Measurements from ENCODE around the gene WDR62.
"Not testable (repeated sequence)": the region's sequence is repeated elsewhere in the genome, so short reads cannot be mapped to it uniquely, and the experiment has no call there.

The WDR62 gene

DNA sequence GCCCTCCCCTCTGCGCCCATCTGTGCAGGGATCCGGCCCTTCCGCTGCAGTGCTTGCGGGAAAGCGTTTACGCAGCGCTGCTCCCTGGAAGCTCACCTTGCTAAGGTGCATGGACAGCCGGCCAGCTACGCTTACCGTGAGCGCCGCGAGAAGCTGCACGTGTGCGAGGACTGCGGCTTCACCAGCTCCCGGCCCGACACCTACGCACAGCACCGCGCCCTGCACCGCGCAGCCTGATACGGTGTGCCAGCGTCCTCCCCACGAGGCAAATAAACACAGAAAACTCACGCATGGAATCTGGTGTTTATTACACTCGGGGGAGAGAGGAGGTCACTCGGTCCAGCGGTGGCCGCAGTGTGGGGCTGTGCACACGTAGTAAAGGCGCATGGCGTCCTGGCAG lies 58.7 kb downstream of the WDR62 start:
- no peak for DNase-seq

- DNase-seq = no peak
Measured at GRCh38 chr19:36113894-36114720, 59.4 kb downstream of the WDR62 start.

GRCh38 chr19:36114721-36115452 lies 60.2 kb downstream of the WDR62 start, which contains the start of gene POLR2I:
TSS of gene POLR2I (minus strand) at chr19:36114875. CDS start at chr19:36114856, 19 bp downstream.
- peak; percentile 97 for DNase-seq

DNA sequence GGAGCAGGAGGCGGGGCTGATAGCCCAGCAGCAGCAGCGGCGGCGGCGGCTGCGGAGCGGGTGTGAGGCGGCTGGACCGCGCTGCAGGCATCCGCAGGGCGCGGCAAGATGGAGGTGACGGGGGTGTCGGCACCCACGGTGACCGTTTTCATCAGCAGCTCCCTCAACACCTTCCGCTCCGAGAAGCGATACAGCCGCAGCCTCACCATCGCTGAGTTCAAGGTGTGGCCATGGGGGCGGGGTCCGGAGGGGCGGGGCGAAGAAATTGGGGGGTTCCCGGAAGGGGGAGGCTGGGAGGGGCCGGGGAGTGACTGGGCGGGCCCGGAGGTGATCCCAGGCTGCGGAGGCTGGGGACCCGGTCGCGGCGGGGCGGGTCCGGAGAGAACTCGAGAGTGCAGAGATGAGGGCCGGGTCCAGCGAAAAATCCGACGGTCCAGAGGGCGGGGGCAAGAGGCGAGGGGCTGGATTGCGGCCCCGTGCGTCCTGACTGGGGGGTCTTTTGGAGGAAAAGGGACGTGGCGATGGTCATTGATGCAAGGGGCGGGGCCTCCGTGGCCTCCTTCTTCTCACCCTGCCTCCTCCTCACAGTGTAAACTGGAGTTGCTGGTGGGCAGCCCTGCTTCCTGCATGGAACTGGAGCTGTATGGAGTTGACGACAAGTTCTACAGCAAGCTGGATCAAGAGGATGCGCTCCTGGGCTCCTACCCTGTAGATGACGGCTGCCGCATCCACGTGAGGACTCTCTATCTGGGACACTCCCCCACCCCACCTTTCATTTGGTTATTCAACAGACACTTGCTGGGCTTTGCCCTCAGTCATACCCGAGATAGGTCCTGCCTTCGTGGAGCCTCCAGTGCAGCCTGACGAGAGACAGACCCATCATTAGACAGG lies 61.0 kb downstream of the WDR62 start, which contains the start of gene TBCB:
Gene TBCB (plus strand): TSS at position 16 of the 891 bp plus-strand sequence. CDS start 93 bp downstream, at position 109.
- DNase-seq = peak; percentile 89

DNA sequence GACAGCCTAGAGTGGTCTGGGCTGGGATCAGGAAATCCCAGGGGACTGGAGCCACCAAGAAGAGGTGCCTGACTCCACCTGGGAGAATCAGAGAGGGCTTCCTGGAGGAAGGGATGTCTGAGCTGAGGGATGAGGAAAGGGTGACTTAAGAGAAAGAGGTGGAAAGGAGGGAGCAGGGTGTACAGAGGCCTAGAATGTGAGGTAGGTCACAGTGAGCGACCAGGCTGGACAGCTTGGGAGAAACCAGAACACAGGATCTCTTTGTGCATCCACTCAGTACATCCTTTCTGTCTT lies 61.6 kb downstream of the WDR62 start:
- no peak for DNase-seq

DNA sequence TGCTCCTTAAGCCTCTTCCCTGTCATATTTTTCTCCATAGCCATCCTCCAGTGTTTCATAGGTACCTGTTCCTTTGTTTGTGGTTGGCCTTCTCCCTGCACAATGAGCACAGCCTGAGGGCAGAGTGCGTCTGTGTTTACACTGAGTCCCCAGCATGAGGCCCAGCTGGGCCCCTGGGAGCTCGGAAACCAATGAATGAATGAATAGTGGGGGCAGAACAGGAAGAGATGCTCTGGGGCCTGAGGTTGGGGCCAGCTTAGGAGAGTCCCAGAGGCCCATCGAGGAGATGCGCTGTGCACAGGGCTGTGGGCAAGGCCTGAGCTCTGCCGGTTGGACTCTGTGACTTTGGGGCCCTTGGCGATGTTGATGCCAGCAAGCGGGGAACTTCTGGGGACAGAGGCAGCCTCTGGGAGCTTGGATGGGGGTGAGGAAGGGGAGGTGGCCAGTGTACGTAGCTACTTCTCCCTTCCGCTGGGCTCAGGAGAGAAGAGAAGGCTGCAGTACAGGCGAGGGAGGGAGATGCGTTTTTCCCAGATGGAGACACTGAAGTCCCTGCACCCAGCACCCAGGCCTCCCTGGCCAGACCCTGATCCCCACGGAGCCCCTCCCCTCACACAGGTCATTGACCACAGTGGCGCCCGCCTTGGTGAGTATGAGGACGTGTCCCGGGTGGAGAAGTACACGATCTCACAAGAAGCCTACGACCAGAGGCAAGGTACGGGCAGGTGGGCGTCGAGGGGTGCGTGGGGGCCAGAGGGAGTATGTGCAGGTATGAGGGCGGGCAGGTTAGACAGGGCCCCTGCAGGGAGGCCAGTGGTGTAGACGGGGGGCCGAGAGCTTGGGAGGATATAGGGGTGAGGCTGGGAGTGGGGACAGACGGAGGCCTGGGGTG lies 65.6 kb downstream of the WDR62 start:
- DNase-seq = no peak

GRCh38 chr19:36120984-36121358 lies 66.3 kb downstream of the WDR62 start:
- DNase-seq = no peak

GRCh38 chr19:36121486-36122124 lies 66.9 kb downstream of the WDR62 start:
- DNase-seq = no peak

GRCh38 chr19:36125557-36125956 lies 70.9 kb downstream of the WDR62 start:
- DNase-seq = no peak

GRCh38 chr19:36128392-36128736 lies 73.7 kb downstream of the WDR62 start:
- no peak for DNase-seq

DNA sequence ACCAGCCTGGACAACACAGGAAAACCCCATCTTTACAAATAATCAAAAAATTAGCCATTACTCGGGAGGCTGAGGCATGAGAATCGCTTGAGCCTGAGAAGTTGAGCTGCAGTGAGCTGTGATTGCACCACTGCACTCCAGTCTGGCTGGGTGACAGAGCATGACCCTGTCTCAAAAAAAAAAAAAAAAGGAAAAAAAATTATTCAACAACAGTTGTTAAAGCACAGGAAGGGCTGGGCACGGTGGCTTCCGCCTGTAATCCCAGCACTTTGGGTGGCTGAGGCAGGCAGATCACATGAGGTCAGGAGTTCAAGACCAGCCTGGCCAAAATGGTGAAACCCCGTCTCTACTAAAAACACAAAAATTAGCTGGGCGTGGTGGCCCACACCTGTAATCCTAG lies 76.5 kb downstream of the WDR62 start:
- not testable (repeated sequence) for DNase-seq

DNA sequence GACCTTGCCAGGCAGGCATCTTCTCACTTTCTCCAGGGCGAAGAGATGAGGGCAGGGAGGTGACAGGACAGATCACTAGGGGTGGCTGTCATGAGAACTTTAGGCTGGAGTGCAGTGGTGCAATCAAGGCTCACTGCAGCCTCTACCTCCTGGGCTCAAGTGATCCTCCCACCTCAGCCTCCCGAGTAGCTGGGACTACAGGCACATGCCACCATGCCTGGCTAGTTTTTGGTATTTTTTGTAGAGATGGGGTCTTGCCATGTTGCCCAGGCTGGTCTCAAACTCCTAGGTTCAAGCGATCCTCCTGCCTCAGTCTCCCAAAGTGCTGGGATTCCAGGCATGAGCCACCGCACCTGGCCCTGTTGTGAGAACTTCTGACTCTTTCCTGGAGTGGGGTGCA lies 80.2 kb downstream of the WDR62 start:
- DNase-seq = not testable (repeated sequence)

GRCh38 chr19:36136964-36137686 lies 82.4 kb downstream of the WDR62 start:
- DNase-seq = no peak

DNA sequence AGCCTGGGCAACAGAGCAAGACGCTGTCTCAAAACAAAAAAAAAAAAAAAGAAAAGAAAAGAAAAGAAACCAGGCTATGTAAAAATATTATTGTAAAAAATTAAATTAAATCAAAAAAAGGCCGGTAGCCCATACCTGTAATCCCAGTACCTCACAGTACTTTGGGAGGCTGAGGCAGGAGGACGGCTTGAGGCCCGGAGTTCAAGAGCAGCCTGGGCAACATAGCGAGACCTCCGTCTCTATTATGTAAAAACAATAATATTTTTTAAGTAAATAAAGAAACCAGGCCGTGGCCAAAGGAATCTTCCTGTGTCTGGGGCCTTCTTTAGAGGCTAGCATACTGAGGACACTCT lies 84.4 kb downstream of the WDR62 start:
- DNase-seq = no peak

DNA sequence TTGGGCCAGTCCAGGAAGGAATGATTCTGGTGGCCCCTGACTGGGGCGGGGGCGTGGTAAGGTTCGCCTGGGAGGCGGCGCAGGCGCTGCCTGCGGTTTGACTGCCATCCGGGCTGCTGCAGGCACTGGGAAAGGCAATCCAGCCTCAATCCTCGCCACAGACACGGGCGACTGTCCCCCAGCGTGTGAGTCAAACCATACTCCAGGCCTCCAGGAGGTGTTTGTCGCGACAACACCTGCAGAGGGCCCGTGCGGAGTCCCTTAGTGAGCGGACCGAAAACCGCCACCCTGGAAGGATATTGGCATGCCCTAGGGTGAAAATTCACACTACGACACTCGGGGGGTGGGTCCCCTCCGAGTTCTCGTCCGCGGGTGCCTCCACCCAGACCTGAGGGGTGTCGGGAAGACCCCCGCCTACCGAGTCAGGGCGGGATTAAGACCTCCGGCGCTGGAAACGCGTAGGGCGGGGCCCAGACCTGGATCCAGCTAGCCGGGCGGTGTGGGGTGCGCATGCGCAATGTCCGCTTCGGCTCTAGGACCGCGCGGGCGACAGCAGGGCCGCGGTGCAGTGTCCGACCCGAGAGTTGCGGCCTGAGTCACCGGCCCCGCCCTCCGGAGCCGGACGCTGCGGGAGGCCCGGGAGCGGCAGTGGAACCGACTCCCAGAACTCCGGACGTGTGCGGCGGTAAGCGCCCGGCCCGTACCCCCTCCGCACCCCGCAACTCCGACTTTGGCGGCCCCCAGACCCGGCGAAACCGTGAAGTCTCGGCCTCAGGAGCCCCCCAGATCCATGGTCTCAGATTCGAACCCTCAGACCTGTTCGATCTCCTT lies 85.0 kb downstream of the WDR62 start, which contains the start of gene CAPNS1:
Gene CAPNS1 (plus strand): TSS at position 594 of the 831 bp plus-strand sequence. CDS start 946 bp downstream, outside the sequence.
- peak; percentile 87 for DNase-seq

GRCh38 chr19:36140304-36141038 lies 85.8 kb downstream of the WDR62 start:
- DNase-seq = no peak

GRCh38 chr19:36141039-36141927 lies 86.6 kb downstream of the WDR62 start:
- DNase-seq = peak; percentile 92

GRCh38 chr19:36142046-36142445 lies 87.3 kb downstream of the WDR62 start:
- no peak for DNase-seq
